SK-N-SH treated with all-trans-retinoic acid at 6 μM for 48 hours (cell line): ENCODE results near the gene GSS.

Experiments
- ATAC-seq: fragments of 200-7000 bp; cut with Tn5 transposase; 3 replicates; pipeline ENCODE4 v1.9.1; 2020; ENCODE audit warnings: mild to moderate bottlenecking, moderate library complexity
- ARNTL ChIP-seq: fragments of 450-650 bp; formaldehyde crosslinking; IDR thresholded peaks from 2 replicates; pipeline ENCODE4 v1.5.0; 2020; ENCODE audit warnings: low read depth, mild to moderate bottlenecking, moderate library complexity, borderline replicate concordance
- BACH2 ChIP-seq: fragments of 250-450 bp; sonication (Bioruptor Pico); IDR thresholded peaks from 2 replicates; pipeline ENCODE4 v1.9.0; 2021; ENCODE audit warnings: mild to moderate bottlenecking, borderline replicate concordance
- RARB ChIP-seq: fragments of 250-450 bp; sonication (Bioruptor Pico); IDR thresholded peaks from 2 replicates; pipeline ENCODE4 v1.8.0; 2021; ENCODE audit warnings: mild to moderate bottlenecking, moderate library complexity
- TCF4 ChIP-seq: fragments of 250-450 bp; sonication (Bioruptor Pico); IDR thresholded peaks from 2 replicates; pipeline ENCODE4 v1.8.0; 2021; ENCODE audit warnings: mild to moderate bottlenecking, moderate library complexity, borderline replicate concordance
- TOX ChIP-seq: fragments of 250-450 bp; sonication (Bioruptor Pico); IDR thresholded peaks from 2 replicates; pipeline ENCODE4 v1.8.0; 2021; ENCODE audit warnings: mild to moderate bottlenecking, moderate library complexity, borderline replicate concordance
- ZC3H10 ChIP-seq: fragments of 250-450 bp; sonication (Bioruptor Pico); IDR thresholded peaks from 2 replicates; pipeline ENCODE4 v1.5.1; 2021; ENCODE audit warnings: mild to moderate bottlenecking, moderate library complexity
- ZFP30 ChIP-seq: fragments of 450-650 bp; formaldehyde crosslinking; IDR thresholded peaks from 2 replicates; pipeline ENCODE4 v1.5.0; 2022; ENCODE audit warnings: mild to moderate bottlenecking, moderate library complexity
- ZNF565 ChIP-seq: fragments of 450-650 bp; formaldehyde crosslinking; conservative IDR thresholded peaks from 2 replicates; pipeline ENCODE4 v1.5.0; 2020; ENCODE audit warnings: low read depth, mild to moderate bottlenecking, moderate library complexity
- ZNF70 ChIP-seq: fragments of 450-650 bp; formaldehyde crosslinking; IDR thresholded peaks from 2 replicates; pipeline ENCODE4 v1.5.0; 2020; ENCODE audit warnings: mild to moderate bottlenecking, moderate library complexity
- ZNF8 ChIP-seq: fragments of 450-650 bp; formaldehyde crosslinking; IDR thresholded peaks from 2 replicates; pipeline ENCODE4 v1.5.0; 2020; ENCODE audit warnings: mild to moderate bottlenecking, moderate library complexity
- TF ChIP-seq, protein P1 (sequence below): fragments of 250-450 bp; sonication (Bioruptor Pico); IDR thresholded peaks from 2 replicates; pipeline ENCODE4 v1.8.0; 2020; ENCODE audit warnings: mild to moderate bottlenecking, moderate library complexity, borderline replicate concordance
- TF ChIP-seq, protein P2 (sequence below): fragments of 250-450 bp; sonication (Bioruptor Pico); IDR thresholded peaks from 2 replicates; pipeline ENCODE4 v1.5.1; 2020; ENCODE audit warnings: low read depth, mild to moderate bottlenecking, moderate library complexity
- TF ChIP-seq, protein P3 (sequence below): fragments of 250-450 bp; sonication (Bioruptor Pico); IDR thresholded peaks from 2 replicates; pipeline ENCODE4 v1.5.1; 2021; ENCODE audit warnings: mild to moderate bottlenecking, moderate library complexity
- TF ChIP-seq, protein P4 (sequence below): fragments of 250-450 bp; sonication (Bioruptor Pico); IDR thresholded peaks from 2 replicates; pipeline ENCODE4 v1.5.0; 2020; ENCODE audit warnings: mild to moderate bottlenecking, moderate library complexity

Gene GSS

DNA sequence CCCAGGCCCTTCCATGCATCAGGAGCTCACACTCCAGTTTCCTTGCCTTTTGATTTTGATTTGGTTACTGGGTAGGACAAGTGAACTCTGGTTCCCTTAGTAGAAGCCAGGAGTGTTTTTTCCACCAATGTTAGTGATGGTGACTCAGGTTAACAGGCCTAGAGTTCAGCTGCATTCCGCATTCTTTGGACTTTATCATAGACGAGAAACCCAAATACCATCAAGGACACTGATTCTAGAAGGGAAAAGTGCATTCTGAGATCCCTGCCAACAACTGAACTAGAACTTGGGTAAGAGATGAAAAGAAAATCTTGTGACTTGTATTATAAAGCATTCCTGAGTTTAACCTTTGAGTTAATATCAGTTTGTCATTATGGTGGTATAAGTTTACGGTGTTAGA is 8.9 kb downstream of the GSS start (continued):
- TF ChIP-seq, protein P1, sequence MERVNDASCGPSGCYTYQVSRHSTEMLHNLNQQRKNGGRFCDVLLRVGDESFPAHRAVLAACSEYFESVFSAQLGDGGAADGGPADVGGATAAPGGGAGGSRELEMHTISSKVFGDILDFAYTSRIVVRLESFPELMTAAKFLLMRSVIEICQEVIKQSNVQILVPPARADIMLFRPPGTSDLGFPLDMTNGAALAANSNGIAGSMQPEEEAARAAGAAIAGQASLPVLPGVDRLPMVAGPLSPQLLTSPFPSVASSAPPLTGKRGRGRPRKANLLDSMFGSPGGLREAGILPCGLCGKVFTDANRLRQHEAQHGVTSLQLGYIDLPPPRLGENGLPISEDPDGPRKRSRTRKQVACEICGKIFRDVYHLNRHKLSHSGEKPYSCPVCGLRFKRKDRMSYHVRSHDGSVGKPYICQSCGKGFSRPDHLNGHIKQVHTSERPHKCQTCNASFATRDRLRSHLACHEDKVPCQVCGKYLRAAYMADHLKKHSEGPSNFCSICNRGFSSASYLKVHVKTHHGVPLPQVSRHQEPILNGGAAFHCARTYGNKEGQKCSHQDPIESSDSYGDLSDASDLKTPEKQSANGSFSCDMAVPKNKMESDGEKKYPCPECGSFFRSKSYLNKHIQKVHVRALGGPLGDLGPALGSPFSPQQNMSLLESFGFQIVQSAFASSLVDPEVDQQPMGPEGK (CRISPR knock-in tag): no peak
- TF ChIP-seq, protein P2, sequence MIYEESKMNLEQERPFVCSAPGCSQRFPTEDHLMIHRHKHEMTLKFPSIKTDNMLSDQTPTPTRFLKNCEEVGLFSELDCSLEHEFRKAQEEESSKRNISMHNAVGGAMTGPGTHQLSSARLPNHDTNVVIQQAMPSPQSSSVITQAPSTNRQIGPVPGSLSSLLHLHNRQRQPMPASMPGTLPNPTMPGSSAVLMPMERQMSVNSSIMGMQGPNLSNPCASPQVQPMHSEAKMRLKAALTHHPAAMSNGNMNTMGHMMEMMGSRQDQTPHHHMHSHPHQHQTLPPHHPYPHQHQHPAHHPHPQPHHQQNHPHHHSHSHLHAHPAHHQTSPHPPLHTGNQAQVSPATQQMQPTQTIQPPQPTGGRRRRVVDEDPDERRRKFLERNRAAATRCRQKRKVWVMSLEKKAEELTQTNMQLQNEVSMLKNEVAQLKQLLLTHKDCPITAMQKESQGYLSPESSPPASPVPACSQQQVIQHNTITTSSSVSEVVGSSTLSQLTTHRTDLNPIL (CRISPR knock-in tag): no peak

DNA sequence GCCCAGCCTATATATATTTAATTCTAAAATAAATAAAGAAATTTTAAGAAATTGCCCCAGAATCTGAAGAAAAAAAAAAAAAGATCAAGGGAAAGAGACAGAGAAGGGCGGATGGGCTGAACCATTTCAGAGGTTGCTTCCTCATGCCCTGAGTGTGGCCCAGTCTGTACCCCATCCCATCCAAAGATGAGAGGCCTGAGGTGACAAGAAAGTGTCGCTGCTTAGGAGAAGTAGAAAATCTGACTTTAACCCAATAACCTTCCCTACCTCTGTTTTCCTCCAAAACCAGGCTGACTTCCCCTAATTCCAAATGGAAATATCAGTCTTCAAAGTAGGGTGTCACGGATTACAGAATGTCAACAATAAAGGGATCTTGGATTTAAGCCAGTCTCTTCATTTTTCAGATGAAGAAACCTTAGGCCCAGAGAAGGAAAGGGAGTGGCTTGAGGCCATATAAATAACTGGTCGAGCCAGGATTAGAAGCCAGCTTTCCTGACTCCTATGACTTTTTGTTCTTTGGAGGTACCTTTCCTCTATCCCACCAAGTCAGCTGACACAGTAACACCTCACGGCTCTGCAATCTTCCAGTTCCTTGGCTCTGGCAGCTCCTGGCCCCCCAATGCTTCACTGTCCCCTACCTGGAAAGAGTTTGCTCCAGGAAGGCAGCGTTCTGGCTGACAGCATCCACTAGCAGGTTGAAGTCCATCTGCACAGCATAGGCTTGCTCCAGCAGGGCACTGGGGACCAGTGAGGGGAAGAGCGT is 10.1 kb downstream of the GSS start:
- no peak for TF ChIP-seq RARB (CRISPR knock-in tag)
- no peak for TF ChIP-seq ZC3H10 (CRISPR knock-in tag)
- TF ChIP-seq ZNF565 (CRISPR knock-in tag): no peak
- no peak for TF ChIP-seq ZNF70 (CRISPR knock-in tag)
- TF ChIP-seq TOX (CRISPR knock-in tag): no peak
- no peak for TF ChIP-seq ARNTL (CRISPR knock-in tag)
- TF ChIP-seq, protein P2 (CRISPR knock-in tag): no peak
- ATAC-seq: no peak

DNA sequence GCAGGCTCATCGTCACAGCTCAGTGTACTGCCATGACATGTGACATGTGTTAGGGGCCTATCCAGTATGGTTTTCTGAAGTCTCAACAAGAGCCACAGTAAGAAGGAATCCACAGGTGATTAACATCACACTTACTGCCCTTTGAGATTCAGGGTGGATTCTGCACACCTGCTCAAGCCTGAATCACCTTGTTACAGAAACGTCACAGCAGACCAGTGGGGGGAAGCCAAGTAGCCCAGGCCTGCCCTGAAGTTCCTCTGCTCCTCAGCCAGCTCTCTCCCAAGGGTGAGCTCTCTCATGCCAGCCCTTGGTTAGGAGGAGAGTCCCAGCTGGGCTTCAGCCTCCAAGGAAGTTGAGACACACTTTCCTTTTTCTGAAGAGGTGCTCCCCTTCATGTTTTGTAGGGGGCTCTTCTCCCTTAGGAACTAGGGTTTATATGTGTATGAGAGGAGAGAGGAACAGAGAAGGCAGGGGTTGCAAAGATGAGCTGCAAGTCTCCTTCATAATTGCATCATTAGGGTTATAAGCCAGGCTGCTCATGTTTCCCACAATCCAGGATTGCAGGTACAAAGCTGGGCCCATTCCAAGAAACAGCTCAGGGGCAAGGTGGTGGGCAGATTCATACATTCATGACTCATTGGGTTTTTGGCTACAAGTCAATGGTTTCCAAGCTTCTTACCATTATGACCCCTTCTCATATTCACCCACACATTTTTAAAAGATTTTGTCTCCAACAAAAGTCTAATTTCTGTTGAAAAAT is 11.6 kb downstream of the GSS start:
- TF ChIP-seq, protein P3, sequence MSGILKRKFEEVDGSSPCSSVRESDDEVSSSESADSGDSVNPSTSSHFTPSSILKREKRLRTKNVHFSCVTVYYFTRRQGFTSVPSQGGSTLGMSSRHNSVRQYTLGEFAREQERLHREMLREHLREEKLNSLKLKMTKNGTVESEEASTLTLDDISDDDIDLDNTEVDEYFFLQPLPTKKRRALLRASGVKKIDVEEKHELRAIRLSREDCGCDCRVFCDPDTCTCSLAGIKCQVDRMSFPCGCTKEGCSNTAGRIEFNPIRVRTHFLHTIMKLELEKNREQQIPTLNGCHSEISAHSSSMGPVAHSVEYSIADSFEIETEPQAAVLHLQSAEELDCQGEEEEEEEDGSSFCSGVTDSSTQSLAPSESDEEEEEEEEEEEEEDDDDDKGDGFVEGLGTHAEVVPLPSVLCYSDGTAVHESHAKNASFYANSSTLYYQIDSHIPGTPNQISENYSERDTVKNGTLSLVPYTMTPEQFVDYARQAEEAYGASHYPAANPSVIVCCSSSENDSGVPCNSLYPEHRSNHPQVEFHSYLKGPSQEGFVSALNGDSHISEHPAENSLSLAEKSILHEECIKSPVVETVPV (CRISPR knock-in tag): no peak
- TF ChIP-seq ZFP30 (CRISPR knock-in tag): no peak
- ATAC-seq: no peak

DNA sequence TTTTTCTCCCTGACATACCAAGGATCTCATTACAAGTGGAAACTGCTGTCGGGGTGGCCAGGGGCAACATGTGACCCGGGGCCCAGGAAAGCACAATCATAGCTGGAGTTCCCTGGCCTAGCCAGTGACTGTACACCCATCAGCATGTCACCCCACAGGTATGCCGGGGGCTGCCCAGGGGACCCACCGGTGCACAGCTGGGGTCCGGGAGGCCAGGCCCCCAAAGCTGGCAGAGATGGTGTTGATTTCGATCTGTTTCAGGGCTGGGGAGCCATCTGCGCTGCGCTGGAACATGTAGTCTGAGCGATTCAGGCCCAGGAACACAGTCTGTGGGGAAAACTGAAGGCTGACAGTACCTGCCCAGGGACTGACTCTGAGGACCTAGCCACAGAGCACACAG is 13.3 kb downstream of the GSS start:
- ATAC-seq: no peak

DNA sequence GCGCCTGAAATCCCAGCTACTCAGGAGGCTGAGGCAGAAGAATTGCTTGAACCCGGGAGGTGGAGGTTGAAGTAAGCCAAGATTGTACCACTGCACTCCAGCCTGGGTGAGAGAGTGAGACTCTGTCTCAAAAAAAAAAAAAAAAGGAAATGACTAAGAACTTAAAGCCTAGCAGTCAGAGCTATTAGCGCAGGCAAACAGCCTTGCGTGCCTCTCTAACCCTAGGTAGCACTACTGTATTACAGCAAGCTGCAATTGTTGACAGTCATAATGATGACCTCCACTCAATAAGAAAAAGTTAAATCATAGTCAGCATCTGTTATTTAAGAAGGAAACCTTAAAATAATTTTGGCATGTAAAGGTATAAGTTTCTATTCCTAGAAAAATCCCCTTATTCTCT is 14.4 kb downstream of the GSS start:
- no peak for TF ChIP-seq ZC3H10 (CRISPR knock-in tag)
- no peak for TF ChIP-seq TOX (CRISPR knock-in tag)
- ATAC-seq: no peak

More for the DNA sequence above, 13.3 kb downstream of the GSS start:
- no peak for TF ChIP-seq TCF4 (CRISPR knock-in tag)
- no peak for TF ChIP-seq BACH2 (CRISPR knock-in tag)
- TF ChIP-seq ZFP30 (CRISPR knock-in tag): no peak
- TF ChIP-seq, protein P4, sequence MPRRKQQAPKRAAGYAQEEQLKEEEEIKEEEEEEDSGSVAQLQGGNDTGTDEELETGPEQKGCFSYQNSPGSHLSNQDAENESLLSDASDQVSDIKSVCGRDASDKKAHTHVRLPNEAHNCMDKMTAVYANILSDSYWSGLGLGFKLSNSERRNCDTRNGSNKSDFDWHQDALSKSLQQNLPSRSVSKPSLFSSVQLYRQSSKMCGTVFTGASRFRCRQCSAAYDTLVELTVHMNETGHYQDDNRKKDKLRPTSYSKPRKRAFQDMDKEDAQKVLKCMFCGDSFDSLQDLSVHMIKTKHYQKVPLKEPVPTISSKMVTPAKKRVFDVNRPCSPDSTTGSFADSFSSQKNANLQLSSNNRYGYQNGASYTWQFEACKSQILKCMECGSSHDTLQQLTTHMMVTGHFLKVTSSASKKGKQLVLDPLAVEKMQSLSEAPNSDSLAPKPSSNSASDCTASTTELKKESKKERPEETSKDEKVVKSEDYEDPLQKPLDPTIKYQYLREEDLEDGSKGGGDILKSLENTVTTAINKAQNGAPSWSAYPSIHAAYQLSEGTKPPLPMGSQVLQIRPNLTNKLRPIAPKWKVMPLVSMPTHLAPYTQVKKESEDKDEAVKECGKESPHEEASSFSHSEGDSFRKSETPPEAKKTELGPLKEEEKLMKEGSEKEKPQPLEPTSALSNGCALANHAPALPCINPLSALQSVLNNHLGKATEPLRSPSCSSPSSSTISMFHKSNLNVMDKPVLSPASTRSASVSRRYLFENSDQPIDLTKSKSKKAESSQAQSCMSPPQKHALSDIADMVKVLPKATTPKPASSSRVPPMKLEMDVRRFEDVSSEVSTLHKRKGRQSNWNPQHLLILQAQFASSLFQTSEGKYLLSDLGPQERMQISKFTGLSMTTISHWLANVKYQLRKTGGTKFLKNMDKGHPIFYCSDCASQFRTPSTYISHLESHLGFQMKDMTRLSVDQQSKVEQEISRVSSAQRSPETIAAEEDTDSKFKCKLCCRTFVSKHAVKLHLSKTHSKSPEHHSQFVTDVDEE: no peak
- no peak for TF ChIP-seq ZNF8 (CRISPR knock-in tag)
- no peak for TF ChIP-seq TOX (CRISPR knock-in tag)
- no peak for TF ChIP-seq RARB (CRISPR knock-in tag)
